Medulla oblongata (tissue), 1 donor: ENCODE measurements around the gene ZNF160.
"Not testable (repeated sequence)": the region's sequence is repeated elsewhere in the genome, so short reads cannot be mapped to it uniquely, and the experiment has no call there.

ENCODE experiments used
- DNase-seq: peaks from one replicate; pipeline ENCODE4 v3.0.0-alpha.2; 2015; ENCODE audit errors: extremely low spot score

Gene ZNF160

GRCh38 chr19:53103234-53104203 lies at the start of gene ZNF160:
TSS of gene ZNF160 (minus strand) at chr19:53103422. CDS start at chr19:53086276, 17,146 bp downstream.
- peak; percentile 98 for DNase-seq

GRCh38 chr19:53147645-53148044 lies 44.4 kb upstream of the ZNF160 start:
- no peak for DNase-seq

GRCh38 chr19:53140351-53140750 lies 37.1 kb upstream of the ZNF160 start:
- no peak for DNase-seq

- DNase-seq: no peak
Observed at GRCh38 chr19:53136432-53136831, 33.2 kb upstream of the ZNF160 start.

- DNase-seq: peak; percentile 70
Observed at GRCh38 chr19:53132141-53132991, 29.1 kb upstream of the ZNF160 start, which contains the start of gene ZNF415. TSS of gene ZNF415 (minus strand) at chr19:53132910. CDS start at chr19:53122676, 10,234 bp downstream.

GRCh38 chr19:53131727-53132126 lies 28.5 kb upstream of the ZNF160 start:
- DNase-seq: peak; percentile 38

- no peak for DNase-seq
Observed at GRCh38 chr19:53131085-53131590, 27.9 kb upstream of the ZNF160 start.

GRCh38 chr19:53130506-53130905 lies 27.3 kb upstream of the ZNF160 start:
- DNase-seq: peak; percentile 40

GRCh38 chr19:53126733-53127526 lies 23.7 kb upstream of the ZNF160 start:
- DNase-seq: not testable (repeated sequence)

- no peak for DNase-seq
Observed at GRCh38 chr19:53123400-53123799, 20.2 kb upstream of the ZNF160 start.

GRCh38 chr19:53112286-53112685 lies 9.1 kb upstream of the ZNF160 start:
- DNase-seq: no peak

GRCh38 chr19:53109527-53109926 lies 6.3 kb upstream of the ZNF160 start:
- DNase-seq: no peak

- no peak for DNase-seq
Observed at GRCh38 chr19:53102756-53103233, 427 bp downstream of the ZNF160 start.

- DNase-seq: peak; percentile 9
Observed at GRCh38 chr19:53102206-53102755, 941 bp downstream of the ZNF160 start.

- DNase-seq: no peak
Observed at GRCh38 chr19:53101518-53101917, 1.7 kb downstream of the ZNF160 start.

- not testable (repeated sequence) for DNase-seq
Observed at GRCh38 chr19:53098570-53098969, 4.7 kb downstream of the ZNF160 start.

GRCh38 chr19:53096982-53097690 lies 6.1 kb downstream of the ZNF160 start:
- not testable (repeated sequence) for DNase-seq

GRCh38 chr19:53096579-53096978 lies 6.6 kb downstream of the ZNF160 start:
- DNase-seq: not testable (repeated sequence)

- no peak for DNase-seq
Observed at GRCh38 chr19:53094754-53095575, 8.3 kb downstream of the ZNF160 start.
